Stimulated activated CD8-positive, alpha-beta memory T cell treated with anti-CD3 and anti-CD28 coated beads, Interleukin-7, amount 100 ng/mL, for 1 hour (primary cell): Measurements from ENCODE around the gene WDR76.

Experiments used
- DNase-seq, 2 donors: peaks; one replicate each; pipeline ENCODE4 v3.0.0-alpha.2; 2020; ENCODE audit warnings: low read depth in 2 of 2

The WDR76 gene

DNA sequence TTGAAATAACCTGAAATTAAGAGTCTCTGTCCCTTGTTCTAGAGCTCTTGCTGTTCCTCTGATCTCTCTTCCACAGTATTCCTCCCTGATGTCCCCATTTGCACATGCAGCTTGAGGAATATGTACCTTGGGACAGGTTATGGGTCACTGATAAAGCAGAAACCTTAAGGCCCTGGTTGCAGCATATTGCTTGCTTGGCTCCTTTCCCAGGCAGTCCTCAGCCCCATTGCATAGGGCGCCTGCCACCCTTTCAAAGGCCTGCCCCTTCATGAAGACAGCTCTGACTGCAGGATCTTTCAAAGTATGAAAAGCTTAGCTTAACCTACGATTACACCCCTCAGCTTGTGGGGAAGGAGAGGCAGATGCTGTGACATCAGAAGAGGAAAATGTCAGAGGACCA, 51.6 kb downstream of the WDR76 start:
- DNase-seq: no peak

DNA sequence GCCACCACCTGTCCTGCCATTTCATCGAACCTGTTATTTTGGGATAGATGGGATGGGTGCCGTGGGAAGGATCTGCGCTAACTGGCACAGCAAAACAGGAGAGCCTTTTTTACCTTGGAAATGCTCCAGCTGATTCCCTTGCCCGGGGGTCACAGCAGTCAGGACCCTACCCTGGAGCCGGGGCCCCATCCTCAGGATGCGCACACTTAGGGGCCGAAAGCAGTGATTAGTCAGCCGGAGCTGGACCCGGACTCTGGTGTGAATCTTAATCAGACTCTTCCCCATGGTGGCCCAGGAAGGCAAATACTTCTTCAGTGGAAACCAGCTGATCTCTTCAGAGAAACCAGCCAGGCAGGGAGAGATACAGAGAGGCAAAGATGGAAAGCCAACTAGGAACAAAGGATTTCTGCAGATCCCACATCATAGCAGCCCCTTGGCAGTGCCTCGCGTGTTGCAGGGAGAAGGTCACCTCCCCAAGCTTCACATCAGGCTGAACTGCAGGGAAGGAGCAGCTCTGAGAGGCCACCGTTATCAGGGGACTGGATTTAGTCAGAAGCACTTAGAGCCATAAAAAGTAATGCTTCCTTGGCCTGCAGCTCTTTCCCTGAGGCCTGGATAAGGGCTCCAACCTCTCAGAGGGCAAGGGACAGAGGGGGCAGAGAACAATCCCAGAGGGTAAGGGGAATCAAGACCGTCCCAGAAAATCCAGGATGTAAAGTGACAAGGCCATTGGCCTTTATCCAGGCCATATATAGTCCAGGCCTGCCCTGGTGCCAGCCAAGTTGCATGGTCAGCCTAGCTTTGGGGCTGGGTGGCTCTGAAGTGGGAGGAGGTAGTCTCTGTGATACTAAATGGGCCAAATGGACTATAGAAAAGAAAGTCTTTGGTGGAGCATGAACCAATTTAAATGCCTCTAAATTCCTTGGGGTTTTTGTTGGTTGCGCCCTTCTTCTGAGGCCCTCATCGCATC, 52.9 kb downstream of the WDR76 start:
- no peak for DNase-seq

DNA sequence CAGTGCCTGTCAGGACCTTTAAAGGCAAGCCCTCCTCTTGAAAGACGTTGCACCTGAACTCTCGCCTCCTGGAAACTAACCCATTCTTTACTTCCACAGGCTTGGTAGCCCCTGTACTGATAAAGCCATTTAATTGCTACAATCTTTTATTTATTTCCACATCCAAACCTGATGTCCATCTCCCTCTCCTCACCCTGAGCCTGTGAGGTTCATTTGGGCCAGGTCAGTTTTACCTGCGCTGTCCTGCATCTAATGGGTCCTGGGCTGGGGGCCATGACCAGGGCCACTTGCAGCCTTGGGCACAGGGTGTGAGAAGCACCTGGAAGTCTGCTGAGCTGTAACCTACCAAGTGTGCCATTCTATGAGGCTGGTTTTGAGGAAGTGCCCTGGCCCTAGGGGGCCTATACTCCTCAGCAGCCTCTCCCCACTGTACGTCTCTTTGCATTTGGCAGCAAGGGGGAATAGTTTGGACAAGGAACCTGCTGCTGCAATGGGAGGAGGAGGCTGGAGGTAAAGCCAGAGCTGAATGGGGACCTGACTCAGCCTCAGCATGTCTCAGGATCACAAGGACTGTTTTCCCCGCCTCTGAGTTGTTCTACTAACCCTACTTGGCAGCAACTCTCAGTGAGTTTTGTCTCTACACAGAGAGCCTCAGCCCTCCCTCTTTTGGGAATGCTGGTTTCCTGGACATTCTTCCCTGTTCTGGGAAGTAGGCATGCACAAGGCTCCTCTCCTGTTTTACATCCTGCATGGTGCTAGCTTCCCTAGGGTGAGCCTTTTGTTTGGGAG, 53.8 kb downstream of the WDR76 start:
- DNase-seq: no peak

DNA sequence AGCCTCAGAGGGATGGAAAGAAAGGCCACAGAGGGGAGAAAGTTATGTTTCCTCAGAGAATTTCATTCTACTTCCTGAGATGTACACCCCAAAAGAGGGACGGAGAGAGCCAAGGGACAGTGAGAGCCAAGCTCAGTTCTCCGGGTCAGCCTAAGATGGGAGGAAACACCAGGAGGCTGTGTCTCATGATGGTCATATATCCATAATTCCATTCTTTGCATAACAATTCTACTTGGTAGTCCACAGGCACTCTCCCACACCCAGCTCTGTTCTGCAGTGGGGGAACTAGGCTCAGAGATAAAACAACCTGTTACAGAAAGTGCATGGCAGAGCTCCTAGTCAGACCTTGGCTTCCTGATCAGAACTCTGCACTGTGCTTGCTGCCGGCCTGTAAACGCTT, 54.4 kb downstream of the WDR76 start:
- DNase-seq: no peak

DNA sequence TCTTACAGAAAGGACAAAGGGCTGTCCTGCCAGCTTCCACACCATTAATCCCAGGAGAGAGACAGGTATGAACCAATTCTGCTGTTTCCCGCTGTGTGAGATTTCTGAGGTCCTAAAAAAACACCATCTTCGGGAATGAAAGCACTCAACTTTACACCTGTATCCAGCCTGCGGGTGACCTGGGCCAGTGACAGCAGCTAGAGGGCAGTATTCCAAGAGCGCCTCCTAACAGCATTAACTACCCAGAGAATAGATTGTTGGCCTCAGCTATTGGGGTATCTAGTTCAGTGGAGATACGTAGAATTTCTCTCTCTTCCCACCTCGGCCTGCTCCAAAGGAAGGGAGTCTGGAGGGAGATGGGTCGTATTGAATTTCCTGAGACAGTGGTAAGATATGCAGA, 55.1 kb downstream of the WDR76 start:
- no peak for DNase-seq

DNA sequence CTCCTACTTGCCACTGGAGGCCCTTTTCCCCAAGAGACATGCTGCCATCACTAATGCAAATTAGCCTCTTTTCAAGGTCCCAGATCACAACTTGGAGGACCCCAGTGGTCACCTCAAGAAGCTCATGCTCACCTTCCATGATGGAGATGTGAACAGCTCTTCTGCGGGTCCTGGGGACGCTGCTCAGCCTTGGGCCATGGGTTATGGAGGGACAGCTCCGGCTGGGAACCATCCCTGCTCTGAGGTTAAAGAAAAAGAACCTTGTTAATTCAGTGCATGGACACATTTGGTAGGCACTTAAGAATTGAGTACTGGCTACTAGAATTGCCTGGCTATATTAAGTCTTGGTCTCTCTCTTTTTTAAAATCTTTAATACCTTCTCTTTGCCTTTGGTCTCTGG, 56.8 kb downstream of the WDR76 start:
- DNase-seq: no peak

DNA sequence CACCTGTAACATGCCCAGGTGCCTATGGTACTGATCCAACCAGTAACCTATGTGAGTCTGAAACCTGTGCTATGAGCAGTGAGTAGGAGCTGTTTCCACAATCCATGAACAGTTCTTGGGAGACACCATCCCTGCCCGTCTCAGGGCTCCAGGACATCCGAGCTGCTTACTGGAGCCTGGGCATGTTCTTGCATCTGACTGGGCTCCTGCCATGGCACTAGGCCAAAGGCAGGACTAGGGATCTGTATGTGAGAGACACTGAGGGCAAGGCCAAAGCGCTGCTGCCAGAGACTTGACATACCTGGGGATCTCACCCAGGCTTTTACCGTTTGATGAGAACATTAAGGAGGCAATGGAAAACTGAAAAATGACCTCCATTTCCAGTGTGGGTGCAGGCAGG, 59.8 kb downstream of the WDR76 start:
- no peak for DNase-seq

DNA sequence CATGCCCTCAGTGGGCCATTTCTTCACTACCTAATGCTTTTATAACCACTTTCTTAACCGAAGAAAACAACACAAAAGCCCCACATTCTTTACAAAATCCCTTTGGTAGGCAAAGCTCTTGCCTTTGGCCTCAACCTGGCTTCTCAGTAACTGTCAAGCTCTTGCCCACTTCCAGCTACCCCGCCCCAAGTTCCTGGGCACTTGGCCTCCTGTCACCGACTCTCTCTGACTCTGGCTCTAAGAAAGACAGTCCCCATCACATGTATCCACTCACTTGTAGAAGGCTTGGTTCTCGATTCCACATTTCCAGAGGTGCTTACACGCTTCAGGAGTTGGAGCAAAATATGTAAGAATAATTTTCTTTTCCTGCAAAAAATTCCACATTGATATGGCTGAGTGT, 61.1 kb downstream of the WDR76 start:
- no peak for DNase-seq

DNA sequence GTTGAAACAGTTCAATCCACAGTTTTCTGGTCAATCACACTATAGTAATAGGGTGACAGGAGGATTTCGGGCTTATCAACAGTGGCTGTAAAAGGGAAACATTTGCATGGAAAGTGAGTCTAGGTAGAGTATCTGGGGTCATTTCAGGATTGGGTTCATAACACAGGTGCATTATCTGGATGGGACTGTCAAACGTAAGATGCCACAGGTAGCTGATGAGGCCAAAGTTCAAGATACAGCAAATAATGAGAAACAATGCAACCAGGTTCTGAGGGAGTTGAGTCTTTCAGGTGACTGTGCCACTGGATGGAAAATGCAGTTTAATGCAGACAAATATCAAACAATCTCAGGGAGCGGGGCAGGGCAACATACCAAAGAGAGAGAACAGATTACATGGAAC, 62.2 kb downstream of the WDR76 start:
- DNase-seq: no peak

DNA sequence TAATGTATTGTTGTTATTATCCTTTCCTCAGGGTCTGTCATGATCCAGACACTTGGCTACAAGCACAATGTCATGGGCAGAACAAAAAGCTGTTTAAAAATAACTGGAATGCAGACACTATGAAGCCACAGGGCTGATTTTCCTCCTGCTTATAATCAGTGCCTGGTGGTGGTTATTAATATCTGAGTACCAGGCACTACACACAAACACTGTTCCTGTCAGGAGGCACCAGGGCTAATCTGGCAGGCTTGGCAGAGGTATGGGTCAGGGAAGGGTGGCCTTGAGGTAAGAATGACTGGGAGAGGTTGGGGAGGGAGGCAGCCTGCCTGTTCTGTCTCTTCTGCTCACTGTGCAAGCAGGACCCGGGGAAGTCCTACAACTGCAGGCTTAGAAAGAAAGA, 67.2 kb downstream of the WDR76 start:
- DNase-seq: no peak

DNA sequence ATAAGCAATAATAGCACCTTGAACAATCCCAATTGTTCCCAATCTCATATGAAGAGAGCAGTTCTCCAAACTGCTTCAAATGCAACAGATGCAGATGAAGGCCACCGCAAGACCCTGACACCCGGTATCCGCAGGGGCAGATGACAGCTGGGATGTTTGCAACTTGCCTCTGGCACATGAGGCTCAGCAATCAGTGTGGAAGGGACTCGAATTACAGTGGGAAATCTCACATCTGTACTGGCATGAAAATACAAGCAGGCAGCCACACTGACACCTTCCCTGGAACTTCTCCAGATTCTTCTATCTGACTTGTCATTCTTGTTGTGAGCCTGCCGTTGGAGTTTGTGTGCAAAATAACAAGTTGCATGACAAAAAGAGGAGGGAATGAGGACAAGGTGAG, 68.8 kb downstream of the WDR76 start:
- DNase-seq: no peak

DNA sequence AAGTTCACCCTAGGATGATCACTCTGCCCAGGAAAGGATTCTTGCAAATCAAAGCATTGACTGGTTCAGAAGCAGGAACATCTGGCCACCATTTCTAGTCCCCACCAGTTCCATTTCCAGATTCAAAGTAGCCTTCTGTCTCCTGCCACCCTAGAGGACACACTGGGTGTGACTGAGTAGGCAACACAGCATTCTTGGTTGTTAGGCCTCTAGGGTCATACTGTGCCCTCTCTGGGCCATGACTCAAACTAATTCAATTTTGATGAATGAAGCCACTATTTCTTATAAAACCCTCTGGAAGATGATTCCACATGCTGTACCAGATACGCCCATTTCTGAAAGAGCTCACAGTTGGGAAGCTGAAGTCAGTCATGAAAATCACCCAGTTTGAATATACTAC, 69.7 kb downstream of the WDR76 start:
- no peak for DNase-seq

DNA sequence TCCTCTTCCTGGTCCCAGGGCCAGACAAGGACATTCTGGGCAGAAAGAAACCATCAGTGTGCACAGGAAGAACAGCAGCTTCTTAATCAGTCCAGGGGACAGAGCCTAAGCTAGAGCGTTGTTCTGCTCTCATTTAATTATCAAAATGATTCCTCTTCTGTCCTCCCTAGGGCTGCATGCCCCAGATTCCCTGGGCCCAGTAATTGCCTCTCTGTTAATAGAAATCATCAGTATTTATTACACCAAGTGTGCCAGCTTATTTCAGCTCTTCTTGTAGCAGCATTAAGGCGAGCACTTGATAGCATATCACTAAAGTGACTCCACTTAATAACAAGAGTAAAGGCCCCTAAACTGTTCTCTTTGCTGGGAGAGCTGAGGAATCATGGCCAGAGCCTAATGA, 72.1 kb downstream of the WDR76 start:
- no peak for DNase-seq

DNA sequence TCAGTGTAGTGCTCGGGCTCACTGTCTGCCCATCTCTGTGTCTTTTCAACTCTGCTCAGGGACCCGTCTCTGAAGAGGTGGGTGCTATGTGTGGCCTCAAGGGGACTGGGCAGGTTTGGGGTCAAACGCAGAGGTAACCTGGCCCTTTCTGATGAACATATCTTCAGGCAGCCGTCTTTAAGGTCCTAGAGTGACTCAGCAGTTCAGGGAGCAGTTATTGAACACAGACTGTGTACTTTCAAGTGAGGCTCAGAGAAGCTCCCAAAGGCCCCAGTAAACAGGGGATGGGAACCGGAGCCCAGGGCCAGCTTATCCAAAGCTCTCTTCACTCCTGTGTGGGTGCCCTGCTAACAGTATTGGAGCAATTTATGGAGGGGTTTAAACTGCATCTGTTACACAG, 73.1 kb downstream of the WDR76 start:
- no peak for DNase-seq

DNA sequence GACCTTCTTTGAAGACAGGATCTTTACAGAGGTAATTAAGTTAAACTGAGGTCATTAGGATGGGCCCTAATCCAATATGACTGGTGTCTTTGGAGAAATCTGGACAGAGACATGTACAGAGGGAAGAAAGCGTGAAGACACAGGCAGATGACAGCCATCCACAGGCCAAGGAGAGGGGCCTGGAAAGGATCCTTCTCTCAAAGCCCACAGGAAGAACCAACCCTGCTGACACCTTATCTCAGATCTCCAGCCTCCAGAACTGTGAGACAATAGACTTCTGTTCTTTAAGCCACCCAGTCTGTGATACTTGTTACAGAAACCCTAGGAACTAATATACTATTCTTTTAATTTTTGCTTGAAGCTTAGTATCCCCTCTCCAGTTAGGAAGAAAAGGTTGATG, 74.2 kb downstream of the WDR76 start:
- no peak for DNase-seq

DNA sequence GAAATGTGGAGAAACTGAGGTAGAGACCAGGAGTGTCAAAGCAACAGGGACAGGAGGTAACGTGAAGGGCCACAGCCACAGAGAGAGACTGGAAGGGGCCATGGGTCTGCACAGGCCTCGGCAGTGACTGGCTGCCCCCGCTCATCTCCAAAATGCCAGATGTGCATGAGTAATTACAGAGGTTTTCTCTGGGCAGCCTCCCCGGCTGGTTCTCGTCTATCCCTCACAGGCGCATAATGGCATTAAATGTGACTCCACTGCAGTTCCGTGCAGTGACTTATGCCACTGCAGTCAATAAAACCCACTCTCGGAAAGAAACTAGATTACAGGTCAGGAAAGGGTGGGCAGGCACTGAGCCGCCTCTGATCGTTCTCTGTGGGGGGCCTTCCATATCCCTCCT, 74.7 kb downstream of the WDR76 start:
- DNase-seq: no peak

DNA sequence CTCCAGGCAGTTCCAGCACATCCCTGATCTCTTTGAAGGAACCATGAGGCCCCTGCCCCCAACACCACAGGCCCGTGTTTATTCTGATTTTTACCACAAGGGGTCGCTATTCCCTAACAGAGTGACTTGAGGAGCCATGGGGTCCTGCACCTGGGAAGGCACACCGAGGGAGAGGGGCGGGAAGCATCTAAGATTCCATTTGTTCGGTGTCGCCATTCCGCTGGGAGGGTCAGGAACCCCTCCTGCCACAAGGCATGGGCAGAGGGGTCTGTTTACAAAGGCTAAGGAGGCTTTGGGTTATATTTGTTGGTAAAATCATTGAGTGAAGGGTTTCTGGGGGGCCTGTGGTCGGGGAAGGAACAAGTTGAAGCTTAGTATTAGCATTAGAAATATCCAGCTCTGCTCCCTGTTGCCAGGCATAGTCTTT, 77.1 kb downstream of the WDR76 start:
- DNase-seq: peak in 1 of 2 donors; percentile 11

DNA sequence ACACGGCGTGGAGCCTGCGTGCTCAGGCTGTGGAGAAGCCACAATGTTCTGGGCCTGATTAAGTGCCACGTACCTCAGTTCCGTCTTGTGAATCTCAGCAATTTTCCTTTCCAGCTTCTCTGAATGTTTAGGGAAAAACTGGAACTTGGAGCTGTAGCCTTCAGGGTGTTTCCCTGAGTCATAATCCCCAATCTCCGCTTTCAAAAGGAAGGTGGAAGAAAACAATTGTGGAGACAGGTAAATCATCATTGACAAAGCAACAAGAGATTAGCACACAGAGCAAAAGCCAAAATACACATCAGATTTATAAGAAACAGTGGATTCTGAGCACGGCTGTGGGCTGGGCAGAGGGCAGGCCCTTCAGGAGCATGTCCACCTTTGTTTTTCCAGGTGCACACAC, 79.0 kb downstream of the WDR76 start:
- DNase-seq: no peak

DNA sequence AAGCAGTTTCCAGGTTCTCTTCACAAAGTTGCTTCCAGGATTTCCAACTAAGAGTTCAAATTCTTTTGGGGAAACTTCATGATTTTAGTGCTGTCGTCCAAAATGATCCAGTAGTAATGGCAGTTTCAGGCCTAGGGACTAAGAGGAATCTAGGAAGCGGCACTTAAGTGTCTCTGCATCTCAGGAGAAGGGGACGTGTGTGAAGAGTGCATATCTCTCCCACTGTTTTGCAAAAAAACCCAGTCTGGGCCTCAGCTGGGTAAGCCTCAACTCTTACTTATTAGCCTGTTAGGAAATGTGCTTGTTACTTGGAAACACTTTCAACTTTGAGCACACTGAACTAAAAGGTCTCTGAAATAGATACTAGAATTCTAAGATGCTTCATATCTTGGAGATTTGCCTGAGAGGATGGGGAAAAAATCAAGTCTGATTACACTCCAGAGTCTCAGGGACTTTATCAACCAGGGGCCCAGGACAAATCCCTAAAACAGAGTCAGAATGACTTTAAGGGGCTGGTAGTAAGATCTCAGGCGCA, 81.8 kb downstream of the WDR76 start:
- no peak for DNase-seq

DNA sequence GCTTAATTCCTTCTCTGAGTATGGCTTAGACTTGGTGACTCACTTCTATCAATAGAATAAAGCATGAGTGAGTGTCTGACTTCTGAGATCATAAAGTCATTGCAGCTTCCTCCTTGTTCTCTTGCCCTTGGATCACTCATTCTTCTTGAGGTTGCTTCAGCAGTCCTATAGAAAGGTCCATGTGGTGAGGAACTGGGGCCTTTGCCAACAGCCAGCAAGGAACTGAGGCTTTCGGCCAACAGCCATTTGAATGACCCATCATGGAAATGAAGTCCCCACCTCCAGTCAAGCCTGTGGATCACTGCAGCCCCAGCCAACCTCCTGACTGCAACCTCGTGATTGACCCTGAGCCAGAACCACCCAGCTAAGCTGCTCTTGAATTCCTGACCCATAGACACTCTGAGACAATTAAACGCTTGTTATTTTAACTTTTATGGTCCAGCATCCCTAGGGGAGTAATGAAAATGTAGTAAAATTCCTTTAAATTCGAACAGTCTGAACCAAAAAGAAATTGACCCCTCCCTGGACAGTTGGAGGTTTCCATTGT, 84.5 kb downstream of the WDR76 start:
- DNase-seq: no peak

DNA sequence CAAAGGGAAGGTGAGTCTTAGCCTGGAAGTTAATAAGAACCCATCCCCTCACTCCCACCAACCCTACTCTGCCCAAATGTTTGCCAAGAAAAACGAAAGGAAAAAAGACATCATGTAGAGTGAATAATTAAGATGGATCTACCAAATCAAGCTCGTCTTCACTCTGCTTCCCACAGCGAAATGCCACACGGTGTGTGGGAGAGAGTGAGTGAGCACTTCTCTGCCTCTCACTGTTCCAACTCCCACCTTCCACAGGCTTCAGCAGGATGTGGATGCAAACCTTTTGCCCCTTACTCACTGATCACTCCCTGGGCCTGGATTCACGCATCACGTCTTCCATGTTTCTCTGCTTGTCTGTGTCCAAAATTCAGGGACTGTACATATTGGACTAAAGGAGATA, 85.4 kb downstream of the WDR76 start:
- no peak for DNase-seq

DNA sequence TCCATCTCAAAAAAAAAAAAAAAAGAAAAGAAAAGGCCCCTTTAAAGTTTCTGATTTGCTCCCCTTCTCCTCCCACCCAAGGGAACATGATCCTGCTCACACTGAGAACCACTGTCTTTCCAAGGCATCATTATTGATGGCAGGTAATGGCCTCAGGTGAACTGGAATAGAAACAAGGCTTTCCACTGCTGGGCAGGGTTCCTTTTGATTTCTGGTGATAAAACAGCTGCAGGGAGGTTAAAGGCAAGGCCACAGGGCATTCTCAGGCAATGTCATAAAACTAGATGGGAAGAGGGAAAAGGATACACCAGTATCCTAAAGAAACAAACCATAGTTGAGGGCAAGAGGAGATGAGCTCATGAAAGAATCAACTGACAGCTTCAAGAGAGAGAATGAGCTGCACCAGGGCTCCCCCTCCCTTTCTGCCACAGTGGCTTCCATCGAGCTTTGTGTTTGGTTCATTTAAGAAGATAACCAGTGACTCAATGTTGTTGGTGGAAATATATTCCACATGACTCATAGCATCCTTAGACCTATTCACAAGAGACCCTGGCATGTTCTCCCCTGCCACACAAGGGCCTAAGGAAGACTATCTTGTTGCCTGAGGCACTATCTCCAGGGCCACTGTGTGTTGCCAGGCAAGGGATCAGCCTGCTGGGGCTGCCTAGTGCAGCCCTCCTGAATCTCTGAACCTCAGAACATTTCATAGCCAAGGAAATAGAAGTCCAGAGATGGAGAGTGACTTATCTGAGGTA, 86.4 kb downstream of the WDR76 start:
- DNase-seq: no peak
